B cell (primary cell): ENCODE data around the gene FEV.

Experiments used
- EZH2 ChIP-seq: IDR thresholded peaks from 2 replicates; pipeline ENCODE4 v1.6.1; 2012; ENCODE audit warnings: borderline replicate concordance, low read depth, mild to moderate bottlenecking, moderate library complexity, low read length; ENCODE audit not compliant: insufficient read depth, poor library complexity, severe bottlenecking
- TF ChIP-seq, protein P1 (sequence below): fragments of 200-600 bp; IDR thresholded peaks from one replicate; pipeline ENCODE4 v1.8.0; 2022; ENCODE audit warnings: antibody characterized with exemption, mild to moderate bottlenecking

DNA sequence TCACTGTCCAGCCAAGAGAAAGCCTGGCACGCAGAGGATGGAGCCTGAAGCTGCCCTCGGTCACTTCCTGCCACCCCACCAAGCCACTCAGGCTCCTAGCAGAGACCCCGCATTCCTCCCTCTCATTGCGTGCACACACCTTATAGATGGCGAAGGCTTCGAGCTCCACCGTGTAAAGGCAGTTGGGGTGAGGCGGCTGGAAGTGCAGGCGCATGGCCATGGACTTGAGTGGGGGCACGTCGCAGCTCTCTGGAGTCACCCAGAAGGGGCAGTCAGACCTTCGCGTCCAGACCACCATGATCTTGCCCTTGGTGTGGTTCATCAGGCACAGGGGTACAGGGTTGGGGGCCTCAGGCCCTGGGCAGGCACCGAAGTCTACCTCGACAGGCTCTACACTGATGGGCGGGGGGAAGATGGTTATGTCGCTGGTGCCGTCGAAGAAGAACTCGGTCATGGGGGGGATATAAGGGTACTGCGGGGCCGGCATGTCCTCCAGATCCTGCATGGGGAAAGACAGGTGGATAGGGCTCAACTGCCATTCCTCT, 42.6 kb upstream of the FEV start:
- TF ChIP-seq, protein P1, sequence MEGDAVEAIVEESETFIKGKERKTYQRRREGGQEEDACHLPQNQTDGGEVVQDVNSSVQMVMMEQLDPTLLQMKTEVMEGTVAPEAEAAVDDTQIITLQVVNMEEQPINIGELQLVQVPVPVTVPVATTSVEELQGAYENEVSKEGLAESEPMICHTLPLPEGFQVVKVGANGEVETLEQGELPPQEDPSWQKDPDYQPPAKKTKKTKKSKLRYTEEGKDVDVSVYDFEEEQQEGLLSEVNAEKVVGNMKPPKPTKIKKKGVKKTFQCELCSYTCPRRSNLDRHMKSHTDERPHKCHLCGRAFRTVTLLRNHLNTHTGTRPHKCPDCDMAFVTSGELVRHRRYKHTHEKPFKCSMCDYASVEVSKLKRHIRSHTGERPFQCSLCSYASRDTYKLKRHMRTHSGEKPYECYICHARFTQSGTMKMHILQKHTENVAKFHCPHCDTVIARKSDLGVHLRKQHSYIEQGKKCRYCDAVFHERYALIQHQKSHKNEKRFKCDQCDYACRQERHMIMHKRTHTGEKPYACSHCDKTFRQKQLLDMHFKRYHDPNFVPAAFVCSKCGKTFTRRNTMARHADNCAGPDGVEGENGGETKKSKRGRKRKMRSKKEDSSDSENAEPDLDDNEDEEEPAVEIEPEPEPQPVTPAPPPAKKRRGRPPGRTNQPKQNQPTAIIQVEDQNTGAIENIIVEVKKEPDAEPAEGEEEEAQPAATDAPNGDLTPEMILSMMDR, result no peak
- TF ChIP-seq EZH2, result no peak
